Right cardiac atrium (tissue), 5 donors: Measurements from ENCODE around the gene MTUS2. TPM values are rescaled to one million over a fixed set of nuclear protein-coding genes. Genes with fewer than 3 reads are reported as not detected.
A peak's percentile ranks its signal among the peaks of the same experiment; 100 is the strongest.

Experiments
- ATAC-seq, 2 donors: fragments of 200-7000 bp; cut with Tn5 transposase; one replicate each; pipeline versions ENCODE4 v1.8.0 to v1.9.1; 2020; ENCODE audit warnings: moderate library complexity in 2 of 2, mild to moderate bottlenecking in 1 of 2
- DNase-seq, 3 donors: peaks; one replicate each; pipeline ENCODE4 v3.0.0-alpha.2; 2020
- H3K27ac ChIP-seq: one replicate; pipeline ENCODE4 v1.5.1; 2013; ENCODE audit warnings: mild to moderate bottlenecking, low read length, control low read depth, moderate library complexity
- H3K27me3 ChIP-seq: one replicate; pipeline ENCODE4 v1.6.1; 2013; ENCODE audit not compliant: control insufficient read depth, insufficient read depth
- H3K4me1 ChIP-seq: one replicate; pipeline ENCODE4 v1.6.1; 2013; ENCODE audit warnings: low read length; ENCODE audit not compliant: control insufficient read depth, insufficient read depth
- H3K4me3 ChIP-seq: one replicate; pipeline ENCODE4 v1.5.1; 2013; ENCODE audit warnings: low read length, control low read depth
- H3K9me3 ChIP-seq: one replicate; pipeline ENCODE4 v1.6.1; 2013; ENCODE audit warnings: low read length; ENCODE audit not compliant: control insufficient read depth
- WGBS: extraction: QIAGEN DNeasy Blood & Tissue Kit; methylation state at CpG from one replicate; pipeline ENCODE4 v1.1.7; 2013; 5-methylcytosine and 5-hydroxymethylcytosine counted together
- intact Hi-C, 4 donors: fragments of 100-400 bp; cut with DNase I; formaldehyde crosslinking; loops; one replicate each; pipeline versions ENCODE4 v1.11.0 to v1.14.0; 2022 to 2023
- polyA plus RNA-seq: library from polyadenylated mRNA; stranded (reverse); fragments of 200-250 nt; gene quantifications from one replicate; pipeline ENCODE4 v1.2.3, GENCODE V29; 2013
- total RNA-seq, 4 donors: library from RNA; stranded (reverse); fragmentation: NEBNext Ultra II Directional; extraction: Animal tissue kit (Norgen Biotek cat#: 25700); gene quantifications; one replicate each; pipeline ENCODE4 v1.2.1, GENCODE V29; 2021
- donor health status: healthy with polysubstance abuse.
- donor health status: DM: no; HTN: yes; CAD: no.
- donor health status: DM: no; HTN: no; CAD: no.
- donor health status: DM: no; HTN: yes; CAD: no; lungs with severe emphysema.
- donor health status: DM: yes; HTN: yes; CAD: no.

MTUS2 gene
- total and polyA plus RNA-seq, 5 donors = 25.9 to 139 (median 79.1) TPM

- Histone ChIP-seq H3K9me3 (no peaks in the 10 kb centered on the region), H3K4me3 (no peak overlapping the region), H3K4me1 (no peaks in the 10 kb centered on the region), H3K27me3 (no peaks in the 10 kb centered on the region), H3K27ac (no peak overlapping the region)
- WGBS = 93% methylated on average over 4 of the region's 4 CpGs
- no peak for ATAC-seq
- intact Hi-C loops = no loop called here
- DNase-seq = no peak
These were observed 721.3 kb downstream of the MTUS2 start for GRCh38 chr13:29541400-29541799.

GRCh38 chr13:29542381-29542780 is 722.2 kb downstream of the MTUS2 start:
- H3K9me3 ChIP-seq = no peaks in the 10 kb centered on the region
- DNase-seq (no peak), ATAC-seq (no peak)
- no peaks in the 10 kb centered on the region for H3K27me3 ChIP-seq
- no peak overlapping the region for H3K27ac ChIP-seq
- intact Hi-C loops = no loop called here
- 98% methylated on average over 8 of the region's 8 CpGs for WGBS
- H3K4me3 ChIP-seq = no peak overlapping the region
- H3K4me1 ChIP-seq = peaks cover 5% of the 10 kb centered on the region

GRCh38 chr13:29543230-29544215 is 723.4 kb downstream of the MTUS2 start:
- DNase-seq (no peak), ATAC-seq (no peak)
- H3K4me1 ChIP-seq = peaks cover 5% of the 10 kb centered on the region
- no peaks in the 10 kb centered on the region for H3K9me3 ChIP-seq
- no peak overlapping the region for H3K4me3 ChIP-seq
- 92% methylated on average over 16 of the region's 16 CpGs for WGBS
- H3K27ac ChIP-seq = no peak overlapping the region
- intact Hi-C loops = no loop called here
- no peaks in the 10 kb centered on the region for H3K27me3 ChIP-seq

- 84% methylated on average over 8 of the region's 8 CpGs for WGBS
- intact Hi-C loops = no loop called here
- Histone ChIP-seq H3K27me3 (no peaks in the 10 kb centered on the region), H3K9me3 (no peaks in the 10 kb centered on the region), H3K27ac (no peak overlapping the region), H3K4me1 (peaks cover 5% of the 10 kb centered on the region), H3K4me3 (no peak overlapping the region)
- DNase-seq (no peak), ATAC-seq (no peak)
These were observed 725.8 kb downstream of the MTUS2 start for GRCh38 chr13:29545988-29546387.

- Histone ChIP-seq H3K27me3 (no peaks in the 10 kb centered on the region), H3K9me3 (no peaks in the 10 kb centered on the region), H3K4me1 (peaks cover 5% of the 10 kb centered on the region), H3K27ac (no peak overlapping the region), H3K4me3 (no peak overlapping the region)
- WGBS = 70% methylated on average over 8 of the region's 8 CpGs
- ATAC-seq (peak in 1 of 2 donors; percentile 47), DNase-seq (no peak)
- intact Hi-C loops = no loop called here
These were observed 726.5 kb downstream of the MTUS2 start for GRCh38 chr13:29546662-29547061.

- H3K27me3 ChIP-seq = no peaks in the 10 kb centered on the region
- 21% methylated on average over 7 of the region's 7 CpGs for WGBS
- H3K9me3 ChIP-seq = no peaks in the 10 kb centered on the region
- DNase-seq (peak in 2 of 3 donors; percentile 32 to 73), ATAC-seq (peak; percentile 56 to 86)
- intact Hi-C loops = no loop called here
- peaks cover 5% of the 10 kb centered on the region for H3K4me1 ChIP-seq
- H3K4me3 ChIP-seq = no peak overlapping the region
- H3K27ac ChIP-seq = no peak overlapping the region
These were observed 727.0 kb downstream of the MTUS2 start for GRCh38 chr13:29547153-29547552.

GRCh38 chr13:29548722-29549121 is 728.6 kb downstream of the MTUS2 start:
- Histone ChIP-seq H3K9me3 (no peaks in the 10 kb centered on the region), H3K4me1 (peaks cover 5% of the 10 kb centered on the region), H3K27me3 (no peaks in the 10 kb centered on the region), H3K4me3 (no peak overlapping the region), H3K27ac (no peak overlapping the region)
- ATAC-seq = peak in 1 of 2 donors; percentile 37
- intact Hi-C loops = no loop called here
- WGBS = 67% methylated on average over 7 of the region's 7 CpGs
- no peak for DNase-seq

GRCh38 chr13:29550430-29550988 is 730.4 kb downstream of the MTUS2 start:
- no peaks in the 10 kb centered on the region for H3K9me3 ChIP-seq
- no peaks in the 10 kb centered on the region for H3K27me3 ChIP-seq
- H3K4me3 ChIP-seq = no peak overlapping the region
- peaks cover 5% of the 10 kb centered on the region for H3K4me1 ChIP-seq
- intact Hi-C loops = no loop called here
- DNase-seq = no peak
- ATAC-seq = no peak
- H3K27ac ChIP-seq = no peak overlapping the region
- 86% methylated on average over 5 of the region's 5 CpGs for WGBS

GRCh38 chr13:29551214-29551613 is 731.1 kb downstream of the MTUS2 start:
- Histone ChIP-seq H3K4me3 (no peak overlapping the region), H3K4me1 (peaks cover 5% of the 10 kb centered on the region), H3K27me3 (no peaks in the 10 kb centered on the region), H3K9me3 (no peaks in the 10 kb centered on the region), H3K27ac (no peak overlapping the region)
- no peak for DNase-seq
- intact Hi-C loops = no loop called here
- no peak for ATAC-seq
- 95% methylated on average over 6 of the region's 6 CpGs for WGBS
